BLaER1 treated with 17β-estradiol and CSF1 and Interleukin-3, amounts not matched to agents 10 nM and 100 nM (cell line): ENCODE measurements around the gene NOS3.

ENCODE experiments used
- H3K27ac ChIP-seq, 11 experiments: shearing (Covaris generic); formaldehyde crosslinking; 2 replicates each; pipeline ENCODE4 v1.8.1; 2022
- H3K27me3 ChIP-seq, 11 experiments: shearing (Covaris generic); formaldehyde crosslinking; 2 replicates each; pipeline ENCODE4 v1.8.1; 2022
- H3K36me3 ChIP-seq, 11 experiments: shearing (Covaris generic); formaldehyde crosslinking; 2 replicates each; pipeline ENCODE4 v1.8.1; 2022
- H3K4me1 ChIP-seq, 10 experiments: shearing (Covaris generic); formaldehyde crosslinking; 2 replicates each; pipeline ENCODE4 v1.8.1; 2022
- H3K4me2 ChIP-seq, 11 experiments: shearing (Covaris generic); formaldehyde crosslinking; 2 replicates each; pipeline ENCODE4 v1.8.1; 2022
- H3K4me3 ChIP-seq, 10 experiments: shearing (Covaris generic); formaldehyde crosslinking; 2 replicates each; pipeline ENCODE4 v1.8.1; 2022
- H3K9ac ChIP-seq, 11 experiments: shearing (Covaris generic); formaldehyde crosslinking; 2 replicates each; pipeline ENCODE4 v1.8.1; 2022
- H3K9me3 ChIP-seq, 11 experiments: shearing (Covaris generic); formaldehyde crosslinking; replicated peaks in 1 of 11; 2 replicates each; pipeline ENCODE4 v1.8.1; 2022
- H4K20me1 ChIP-seq, 11 experiments: shearing (Covaris generic); formaldehyde crosslinking; 2 replicates each; pipeline ENCODE4 v1.8.1; 2022
- Cebpa-rat ChIP-seq, 11 experiments: shearing (Covaris generic); IDR thresholded peaks; 2 replicates each; pipeline ENCODE4 v1.8.1; 2022

NOS3 gene

GRCh38 chr7:150972023-150972468 lies 18.8 kb upstream of the NOS3 start:
- peaks cover 13 to 68% (median 49%) of the 10 kb centered on the region in 10 experiments for H3K4me1 ChIP-seq
- no peak for TF ChIP-seq Cebpa-rat (IDR thresholded peaks at IDR 0.05)

GRCh38 chr7:150972741-150973140 lies 18.1 kb upstream of the NOS3 start:
- Histone ChIP-seq H3K27me3 (peaks cover 5 to 42% (median 16%) of the 10 kb centered on the region in 11 experiments; a peak in 17 of 22 replicates), H3K9ac (no peak overlapping the region), H3K4me3 (no peak overlapping the region), H3K4me1 (peaks cover 13 to 73% (median 54%) of the 10 kb centered on the region in 10 experiments), H4K20me1 (peaks cover 0 to 66% (median 27%) of the 10 kb centered on the region in 11 experiments; a peak in 16 of 22 replicates), H3K9me3 (no peaks in the 10 kb centered on the region), H3K4me2 (no peak overlapping the region), H3K27ac (no peak overlapping the region), H3K36me3 (no peaks in the 10 kb centered on the region)
- no peak for TF ChIP-seq Cebpa-rat (IDR thresholded peaks at IDR 0.05)

More at GRCh38 chr7:150972023-150972468, 18.8 kb upstream of the NOS3 start:
- H3K9me3 ChIP-seq: no peaks in the 10 kb centered on the region
- H3K27ac ChIP-seq: no peak overlapping the region
- H3K4me2 ChIP-seq: peak overlapping the region in 7 of 11 experiments; percentile 49 to 79 (median 74); a peak in 14 of 22 replicates
- no peak overlapping the region for H3K4me3 ChIP-seq
- peaks cover 0 to 66% (median 27%) of the 10 kb centered on the region in 11 experiments; a peak in 16 of 22 replicates for H4K20me1 ChIP-seq
- peaks cover under 1 to 41% (median 12%) of the 10 kb centered on the region in 11 experiments; a peak in 17 of 22 replicates for H3K27me3 ChIP-seq
- H3K36me3 ChIP-seq: no peaks in the 10 kb centered on the region
- no peak overlapping the region; a peak in 1 of 22 replicates for H3K9ac ChIP-seq

- no peak for TF ChIP-seq Cebpa-rat (IDR thresholded peaks at IDR 0.05)
- Histone ChIP-seq H3K4me3 (peak overlapping the region in 5 of 10 experiments; percentile 60 to 75 (median 67); a peak in 6 of 20 replicates), H3K9me3 (no peaks in the 10 kb centered on the region), H3K27ac (no peak overlapping the region), H3K9ac (peak overlapping the region in 1 of 11 experiments; percentile 24; a peak in 1 of 22 replicates), H3K36me3 (no peaks in the 10 kb centered on the region), H4K20me1 (peaks cover 0 to 64% (median 27%) of the 10 kb centered on the region in 11 experiments; a peak in 16 of 22 replicates), H3K27me3 (peaks cover 5 to 52% (median 16%) of the 10 kb centered on the region in 11 experiments; a peak in 17 of 22 replicates), H3K4me2 (peak overlapping the region; percentile 99 to 100 (median 99)), H3K4me1 (peaks cover 19 to 75% (median 59%) of the 10 kb centered on the region in 10 experiments)
These were observed 17.0 kb upstream of the NOS3 start for GRCh38 chr7:150973571-150974451.

- H3K36me3 ChIP-seq: no peaks in the 10 kb centered on the region
- peaks cover 0 to 62% (median 31%) of the 10 kb centered on the region in 11 experiments; a peak in 16 of 22 replicates for H4K20me1 ChIP-seq
- H3K4me2 ChIP-seq: peak overlapping the region; percentile 99 to 100 (median 99)
- H3K9me3 ChIP-seq: no peaks in the 10 kb centered on the region
- H3K4me3 ChIP-seq: peak overlapping the region; percentile 59 to 75 (median 63)
- H3K9ac ChIP-seq: peak overlapping the region in 10 of 11 experiments; percentile 15 to 73 (median 62); a peak in 18 of 22 replicates
- peaks cover 22 to 82% (median 68%) of the 10 kb centered on the region in 10 experiments for H3K4me1 ChIP-seq
- peak overlapping the region in 3 of 11 experiments; percentile 3 to 43 (median 14); a peak in 5 of 22 replicates for H3K27ac ChIP-seq
- TF ChIP-seq Cebpa-rat (IDR thresholded peaks at IDR 0.05): no peak
- peaks cover 6 to 61% (median 20%) of the 10 kb centered on the region in 11 experiments; a peak in 20 of 22 replicates for H3K27me3 ChIP-seq
These were observed 16.1 kb upstream of the NOS3 start for GRCh38 chr7:150974468-150975391.

- TF ChIP-seq Cebpa-rat (IDR thresholded peaks at IDR 0.05): no peak
- peaks cover 22 to 86% (median 68%) of the 10 kb centered on the region in 10 experiments for H3K4me1 ChIP-seq
- H3K4me3 ChIP-seq: peak overlapping the region; percentile 59 to 75 (median 63); a peak in 15 of 20 replicates
- H3K4me2 ChIP-seq: peak overlapping the region; percentile 99 to 100 (median 99)
- peaks cover 0 to 66% (median 33%) of the 10 kb centered on the region in 11 experiments; a peak in 16 of 22 replicates for H4K20me1 ChIP-seq
- H3K9ac ChIP-seq: peak overlapping the region in 4 of 11 experiments; percentile 63 to 73 (median 68); a peak in 5 of 22 replicates
- no peaks in the 10 kb centered on the region for H3K9me3 ChIP-seq
- H3K27ac ChIP-seq: no peak overlapping the region
- peaks cover 16 to 71% (median 30%) of the 10 kb centered on the region in 11 experiments; a peak in 21 of 22 replicates for H3K27me3 ChIP-seq
- H3K36me3 ChIP-seq: no peaks in the 10 kb centered on the region
These were observed 15.1 kb upstream of the NOS3 start for GRCh38 chr7:150975536-150976319.

- Histone ChIP-seq H3K4me2 (peak overlapping the region in 9 of 11 experiments; percentile 91 to 100 (median 99); a peak in 19 of 22 replicates), H3K9ac (0 out of 22 replicates have a peak overlapping the region, but pooled peaks of 1 of the 11 experiments have one; percentile 3), H3K4me1 (peaks cover 17 to 79% (median 58%) of the 10 kb centered on the region in 10 experiments), H3K4me3 (peak overlapping the region in 3 of 10 experiments; percentile 35 to 72 (median 64); a peak in 3 of 20 replicates), H3K27ac (no peak overlapping the region), H4K20me1 (peaks cover 0 to 63% (median 30%) of the 10 kb centered on the region in 11 experiments; a peak in 16 of 22 replicates), H3K36me3 (no peaks in the 10 kb centered on the region), H3K9me3 (no peaks in the 10 kb centered on the region), H3K27me3 (peaks cover 26 to 81% (median 40%) of the 10 kb centered on the region in 11 experiments; a peak in 21 of 22 replicates)
- TF ChIP-seq Cebpa-rat (IDR thresholded peaks at IDR 0.05): no peak
These were observed 14.1 kb upstream of the NOS3 start for GRCh38 chr7:150976529-150977381.
